HEK293 (cell line): ENCODE measurements around the gene SH3GL1.

ENCODE experiments used
- CTCF ChIA-PET: fragments of 350-600 bp; formaldehyde crosslinking; extraction: SDS; loops from one replicate; lab custom pipeline; 2021; ENCODE audit warnings: antibody characterized with exemption; lab: Yijun Ruan, JAX
- POLR2A ChIA-PET: fragments of 300-600 bp; formaldehyde crosslinking; extraction: SDS; loops from one replicate; lab custom pipeline; 2020; ENCODE audit warnings: antibody characterized with exemption, inconsistent platforms; lab: Yijun Ruan, JAX
- H3K27ac ChIP-seq: fragments of 200-500 bp; sonication (Bioruptor generic); 2 replicates; pipeline ENCODE4 v1.5.1; 2014; ENCODE audit warnings: low read depth, low read length, control low read depth, inconsistent platforms; ENCODE audit errors: extremely low read depth
- H3K36me3 ChIP-seq, 2 experiments: fragments of 200-500 bp in 1 of 2; sonication (Bioruptor generic) in 1 of 2; 1 replicate in 1 of 2; 2 replicates in 1 of 2; pipeline ENCODE4 v1.5.1; 2014 to 2017; ENCODE audit warnings: inconsistent platforms in 2 of 2, low read length in 2 of 2; ENCODE audit not compliant: control insufficient read depth in 2 of 2, insufficient read depth in 1 of 2
- H3K4me1 ChIP-seq: fragments of 200-500 bp; sonication (Bioruptor generic); 2 replicates; pipeline ENCODE4 v1.5.1; 2014; ENCODE audit warnings: mild to moderate bottlenecking, low read length, inconsistent platforms; ENCODE audit not compliant: control insufficient read depth, insufficient read depth
- H3K4me3 ChIP-seq: 2 replicates; pipeline ENCODE4 v1.5.1; 2011; ENCODE audit warnings: low read depth, mild to moderate bottlenecking, control low read depth, low read length, moderate library complexity
- H3K9me3 ChIP-seq: fragments of 200-500 bp; sonication (Bioruptor generic); 2 replicates; pipeline ENCODE4 v1.5.1; 2014; ENCODE audit warnings: low read depth, low read length, inconsistent platforms; ENCODE audit not compliant: control insufficient read depth, insufficient read depth
- BCL6B ChIP-seq: fragments of 450-650 bp; formaldehyde crosslinking; IDR thresholded peaks from 2 replicates; pipeline ENCODE4 v1.5.1; 2017; ENCODE audit warnings: missing biosample characterization, missing genetic modification characterization
- KLF9 ChIP-seq: fragments of 450-650 bp; formaldehyde crosslinking; IDR thresholded peaks from 2 replicates; pipeline ENCODE4 v1.5.1; 2016; ENCODE audit warnings: missing biosample characterization, missing genetic modification characterization, low read depth
- PATZ1 ChIP-seq: fragments of 450-650 bp; formaldehyde crosslinking; IDR thresholded peaks from 2 replicates; pipeline ENCODE4 v1.5.1; 2016; ENCODE audit warnings: missing biosample characterization, missing genetic modification characterization
- SP7 ChIP-seq: fragments of 450-650 bp; formaldehyde crosslinking; IDR thresholded peaks from 2 replicates; pipeline ENCODE4 v1.5.1; 2016; ENCODE audit warnings: missing biosample characterization, missing genetic modification characterization
- ZBTB10 ChIP-seq: fragments of 450-650 bp; formaldehyde crosslinking; IDR thresholded peaks from 2 replicates; pipeline ENCODE4 v1.5.1; 2016; ENCODE audit warnings: missing biosample characterization, missing genetic modification characterization
- ZBTB48 ChIP-seq: fragments of 450-650 bp; formaldehyde crosslinking; IDR thresholded peaks from 2 replicates; pipeline ENCODE4 v1.5.1; 2016; ENCODE audit warnings: missing biosample characterization, missing genetic modification characterization
- ZFP3 ChIP-seq: fragments of 450-650 bp; formaldehyde crosslinking; IDR thresholded peaks from 2 replicates; pipeline ENCODE4 v1.5.1; 2016; ENCODE audit warnings: low read depth, missing biosample characterization, missing genetic modification characterization
- ZIC2 ChIP-seq: fragments of 450-650 bp; formaldehyde crosslinking; IDR thresholded peaks from 2 replicates; pipeline ENCODE4 v1.5.1; 2016; ENCODE audit warnings: missing biosample characterization, missing genetic modification characterization
- ZNF146 ChIP-seq: fragments of 450-650 bp; formaldehyde crosslinking; IDR thresholded peaks from 2 replicates; pipeline ENCODE4 v1.5.1; 2016; ENCODE audit warnings: missing biosample characterization, missing genetic modification characterization
- ZNF157 ChIP-seq: fragments of 450-650 bp; formaldehyde crosslinking; IDR thresholded peaks from 2 replicates; pipeline ENCODE4 v1.5.1; 2016; ENCODE audit warnings: missing biosample characterization, missing genetic modification characterization
- ZNF169 ChIP-seq: fragments of 450-650 bp; formaldehyde crosslinking; IDR thresholded peaks from 2 replicates; pipeline ENCODE4 v1.5.1; 2016; ENCODE audit warnings: missing biosample characterization, missing genetic modification characterization
- ZNF184 ChIP-seq: fragments of 450-650 bp; IDR thresholded peaks from 2 replicates; pipeline ENCODE4 v1.5.1; 2018; ENCODE audit warnings: missing biosample characterization, mild to moderate bottlenecking, missing genetic modification characterization
- ZNF274 ChIP-seq, 2 experiments: fragments of 200-500 bp in 1 of 2; fragments of 450-650 bp in 1 of 2; sonication (Bioruptor generic) in 1 of 2; formaldehyde crosslinking in 1 of 2; IDR thresholded peaks; 2 replicates each; pipeline versions ENCODE4 v1.5.1 to v1.6.1; 2014 to 2016; ENCODE audit warnings: borderline replicate concordance in 1 of 2, inconsistent platforms in 1 of 2, low read length in 1 of 2, missing biosample characterization in 1 of 2, missing genetic modification characterization in 1 of 2
- ZNF548 ChIP-seq: fragments of 450-650 bp; formaldehyde crosslinking; IDR thresholded peaks from 2 replicates; pipeline ENCODE4 v1.5.1; 2016; ENCODE audit warnings: missing biosample characterization, missing genetic modification characterization
- ZNF571 ChIP-seq: fragments of 450-650 bp; formaldehyde crosslinking; IDR thresholded peaks from 2 replicates; pipeline ENCODE4 v1.5.0; 2017; ENCODE audit warnings: missing biosample characterization, missing genetic modification characterization
- ZNF624 ChIP-seq: fragments of 450-650 bp; formaldehyde crosslinking; IDR thresholded peaks from 2 replicates; pipeline ENCODE4 v1.5.1; 2017; ENCODE audit warnings: missing biosample characterization, missing genetic modification characterization
- ZNF677 ChIP-seq: fragments of 450-650 bp; IDR thresholded peaks from 2 replicates; pipeline ENCODE4 v1.5.0; 2018; ENCODE audit warnings: missing biosample characterization, mild to moderate bottlenecking, missing genetic modification characterization, moderate library complexity
- ZNF704 ChIP-seq: fragments of 450-650 bp; formaldehyde crosslinking; IDR thresholded peaks from 2 replicates; pipeline ENCODE4 v1.5.1; 2016; ENCODE audit warnings: missing biosample characterization, missing genetic modification characterization
- ZNF707 ChIP-seq: fragments of 450-650 bp; formaldehyde crosslinking; IDR thresholded peaks from 2 replicates; pipeline ENCODE4 v1.5.1; 2016; ENCODE audit warnings: missing biosample characterization, missing genetic modification characterization
- ZNF785 ChIP-seq: fragments of 450-650 bp; formaldehyde crosslinking; IDR thresholded peaks from 2 replicates; pipeline ENCODE4 v1.5.1; 2016; ENCODE audit warnings: missing biosample characterization, missing genetic modification characterization
- ZNF792 ChIP-seq: fragments of 450-650 bp; formaldehyde crosslinking; IDR thresholded peaks from 2 replicates; pipeline ENCODE4 v1.5.1; 2016; ENCODE audit warnings: missing biosample characterization, missing genetic modification characterization
- ZNF843 ChIP-seq: fragments of 450-650 bp; formaldehyde crosslinking; IDR thresholded peaks from 2 replicates; pipeline ENCODE4 v1.5.1; 2016; ENCODE audit warnings: missing biosample characterization, missing genetic modification characterization
- ZSCAN16 ChIP-seq: fragments of 450-650 bp; formaldehyde crosslinking; IDR thresholded peaks from 2 replicates; pipeline ENCODE4 v1.5.1; 2016; ENCODE audit warnings: missing biosample characterization, missing genetic modification characterization

The SH3GL1 gene

DNA sequence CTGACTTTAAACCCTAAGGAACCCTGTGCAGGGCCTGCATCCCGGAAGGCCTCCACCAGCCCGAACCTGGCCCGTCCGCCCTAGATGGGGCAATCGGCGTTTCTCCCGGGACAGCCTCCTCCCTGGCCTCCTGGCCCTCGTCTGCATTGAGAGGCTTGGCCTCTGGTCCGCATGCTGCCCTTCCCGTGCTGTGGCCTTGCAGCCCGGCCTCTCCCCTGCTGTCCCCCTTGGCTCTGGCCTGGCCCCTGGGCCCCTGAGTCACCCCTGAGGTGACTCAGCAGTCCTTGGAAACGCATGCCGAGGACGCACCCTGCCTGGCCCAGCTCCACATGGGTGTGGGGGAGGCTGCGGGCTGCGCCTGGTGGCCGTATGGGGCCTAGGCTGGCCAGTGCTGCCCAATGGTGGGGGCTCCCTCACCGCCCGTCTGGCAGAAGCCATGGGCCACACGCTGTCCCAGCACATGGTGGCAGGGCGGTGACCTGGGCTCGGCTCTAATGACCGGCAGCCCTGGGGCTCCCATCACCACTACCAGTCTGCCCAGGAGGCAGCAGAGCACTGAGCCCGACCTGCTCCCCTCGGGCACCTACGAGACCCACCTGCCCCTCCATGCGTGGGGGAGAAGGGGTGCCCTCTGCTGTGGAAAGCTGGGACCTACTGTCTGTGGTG lies 25.7 kb downstream of the SH3GL1 start (continued):
- TF ChIP-seq ZNF707 (tag by site-specific recombination): no peak
- no peak for TF ChIP-seq ZNF571 (tag by site-specific recombination)
- TF ChIP-seq ZFP3 (tag by site-specific recombination): no peak
- no peak for TF ChIP-seq ZNF548
- TF ChIP-seq ZIC2: peak; percentile 67
- TF ChIP-seq ZNF169 (tag by site-specific recombination): no peak
- no peak for TF ChIP-seq BCL6B
- TF ChIP-seq ZNF624 (tag by site-specific recombination): no peak
- no peak for TF ChIP-seq ZNF184 (tag by site-specific recombination)
- TF ChIP-seq ZNF274 (IDR thresholded peaks at IDR 0.05; ENCODE audit: low read length): no peak
- TF ChIP-seq ZNF274 (tag by site-specific recombination; IDR thresholded peaks at IDR 0.05; ENCODE audit: borderline replicate concordance): no peak
- TF ChIP-seq ZNF146 (tag by site-specific recombination): no peak
- TF ChIP-seq ZBTB48 (tag by site-specific recombination): no peak
- 0 out of 2 replicates have a peak, but pooled peaks have one; percentile 24 for TF ChIP-seq PATZ1 (tag by site-specific recombination)

- CTCF ChIA-PET: interaction anchor here (2.2 to 5.5 kb wide), 3 partner anchors 9 to 31 kb away, joined by 6 to 40 read pairs (median 9); partner anchors contain the start of genes CHAF1A and SH3GL1
- Histone ChIP-seq H3K36me3 (peaks cover 0 to 2% of the 10 kb centered on the region in 2 experiments; a peak in 1 of 3 replicates), H3K4me1 (peaks cover 14% of the 10 kb centered on the region), H3K4me3 (no peak overlapping the region), H3K27ac (no peak overlapping the region), H3K9me3 (no peaks in the 10 kb centered on the region)
- TF ChIP-seq ZNF843 (tag by site-specific recombination): no peak
- TF ChIP-seq ZSCAN16: no peak
- POLR2A ChIA-PET: interaction anchor here (3.3 kb wide), 1 partner anchor 10 kb away, joined by 15 read pairs; no protein-coding TSS in a partner anchor
Measured at GRCh38 chr19:4373601-4374497, 26.5 kb downstream of the SH3GL1 start.

DNA sequence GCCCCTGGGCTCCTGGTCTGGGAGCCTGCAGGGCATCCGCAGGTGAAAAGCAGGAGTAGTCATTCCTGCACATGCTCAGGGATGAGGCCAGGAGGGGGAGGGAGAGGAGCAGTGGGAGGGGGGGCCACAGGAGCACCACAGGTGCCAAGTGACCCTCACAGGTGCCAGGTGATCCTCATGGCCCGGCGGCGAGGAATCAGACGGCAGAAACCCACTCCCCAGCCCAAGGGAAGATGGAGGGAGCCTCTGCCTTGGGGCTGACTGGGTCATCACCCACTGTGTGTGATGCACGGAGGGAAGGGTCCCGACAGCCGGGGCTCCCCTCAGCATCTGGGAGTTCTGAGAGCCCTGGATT lies 27.4 kb downstream of the SH3GL1 start:
- H3K4me3 ChIP-seq: no peak overlapping the region
- H3K9me3 ChIP-seq: no peaks in the 10 kb centered on the region
- POLR2A ChIA-PET: interaction anchor here (0.6 kb wide), 1 partner anchor 21 kb away, joined by 5 read pairs; no protein-coding TSS in a partner anchor
- peaks cover 0 to 2% of the 10 kb centered on the region in 2 experiments; a peak in 1 of 3 replicates for H3K36me3 ChIP-seq
- H3K27ac ChIP-seq: no peak overlapping the region
- CTCF ChIA-PET: interaction anchor here (1.1 kb wide), 1 partner anchor 27 kb away, joined by 4 read pairs; the partner anchor contains the start of gene SH3GL1
- H3K4me1 ChIP-seq: peaks cover 14% of the 10 kb centered on the region
- TF ChIP-seq SP7 (tag by site-specific recombination) (no peak), ZNF785 (tag by site-specific recombination) (no peak), ZSCAN16 (no peak), ZBTB10 (no peak), ZNF677 (tag by site-specific recombination) (no peak), KLF9 (tag by site-specific recombination) (no peak), ZNF704 (tag by site-specific recombination) (no peak), ZNF792 (tag by site-specific recombination) (no peak), ZNF157 (tag by site-specific recombination) (no peak)
